HG03045 (cell line): ENCODE results near the gene SP140.
"Not testable (repeated sequence)": the region's sequence is repeated elsewhere in the genome, so short reads cannot be mapped to it uniquely, and the experiment has no call there.

Experiments used
- ATAC-seq: cut with Tn5 transposase; IDR thresholded peaks from one replicate; pipeline ENCODE4 v1.9.1; 2021; ENCODE audit warnings: mild to moderate bottlenecking, moderate library complexity; ENCODE audit not compliant: unreplicated experiment

SP140 gene

GRCh38 chr2:230224458-230224857 lies 1.1 kb upstream of the SP140 start:
- ATAC-seq, result no peak

GRCh38 chr2:230226051-230226551 lies 565 bp downstream of the SP140 start:
- ATAC-seq, result peak; percentile 74

- no peak for ATAC-seq
These were observed 1.7 kb downstream of the SP140 start for GRCh38 chr2:230227216-230227615.

GRCh38 chr2:230230087-230230486 lies 4.6 kb downstream of the SP140 start:
- ATAC-seq, result no peak

GRCh38 chr2:230230496-230231200 lies 5.1 kb downstream of the SP140 start:
- no peak for ATAC-seq

- ATAC-seq, result no peak
These were observed 5.7 kb downstream of the SP140 start for GRCh38 chr2:230231251-230231650.

GRCh38 chr2:230234122-230234722 lies 8.7 kb downstream of the SP140 start:
- ATAC-seq, result no peak

- peak; percentile 59 for ATAC-seq
These were observed 9.3 kb downstream of the SP140 start for GRCh38 chr2:230234845-230235244.

- ATAC-seq, result no peak
These were observed 18.7 kb downstream of the SP140 start for GRCh38 chr2:230244211-230244610.

- no peak for ATAC-seq
These were observed 20.7 kb downstream of the SP140 start for GRCh38 chr2:230246206-230246605.

GRCh38 chr2:230250231-230250630 lies 24.7 kb downstream of the SP140 start:
- no peak for ATAC-seq

- no peak for ATAC-seq
These were observed 28.8 kb downstream of the SP140 start for GRCh38 chr2:230254152-230254881.

- ATAC-seq, result no peak
These were observed 31.3 kb downstream of the SP140 start for GRCh38 chr2:230256733-230257332.

GRCh38 chr2:230258483-230258882 lies 32.9 kb downstream of the SP140 start:
- no peak for ATAC-seq

GRCh38 chr2:230262246-230262645 lies 36.7 kb downstream of the SP140 start:
- ATAC-seq, result no peak

- ATAC-seq, result not testable (repeated sequence)
These were observed 39.4 kb downstream of the SP140 start for GRCh38 chr2:230264945-230265344.

GRCh38 chr2:230266638-230267037 lies 41.1 kb downstream of the SP140 start:
- ATAC-seq, result no peak

GRCh38 chr2:230267059-230267458 lies 41.5 kb downstream of the SP140 start:
- no peak for ATAC-seq

- peak; percentile 51 for ATAC-seq
These were observed 42.0 kb downstream of the SP140 start for GRCh38 chr2:230267556-230267955.

GRCh38 chr2:230268606-230269243 lies 43.2 kb downstream of the SP140 start:
- no peak for ATAC-seq

GRCh38 chr2:230269715-230270114 lies 44.2 kb downstream of the SP140 start:
- ATAC-seq, result no peak
